ENCODE data around the gene NXN.

GRCh38 chr17:921161-921560 lies 58.4 kb downstream of the NXN start:
- TF ChIP-seq CTCF (conservative IDR thresholded peaks at IDR 0.05; ENCODE audit: low read depth, low read length): no peak
- TF ChIP-seq EZH2 (IDR thresholded peaks at IDR 0.05; ENCODE audit: borderline replicate concordance, low read depth, low read length, poor library complexity, severe bottlenecking): no peak

Measured in A673 (cell line).